ENCODE measurements around the gene NF2.

NF2 gene

GRCh38 chr22:29740216-29740615 lies 136.8 kb downstream of the NF2 start:
- ATAC-seq, result no peak

GRCh38 chr22:29741926-29742325 lies 138.5 kb downstream of the NF2 start:
- ATAC-seq, result no peak
- no peak for TF ChIP-seq TOX (CRISPR knock-in tag; IDR thresholded peaks at IDR 0.05; ENCODE audit: borderline replicate concordance)
- no peak for TF ChIP-seq PPARA (CRISPR knock-in tag; IDR thresholded peaks at IDR 0.05; ENCODE audit: borderline replicate concordance)
- TF ChIP-seq ZC3H10 (CRISPR knock-in tag; IDR thresholded peaks at IDR 0.05), result no peak
- TF ChIP-seq CSRNP3 (CRISPR knock-in tag; IDR thresholded peaks at IDR 0.05), result no peak
- TF ChIP-seq SNAI2 (CRISPR knock-in tag; IDR thresholded peaks at IDR 0.05), result no peak
- TF ChIP-seq TSHZ2 (CRISPR knock-in tag; IDR thresholded peaks at IDR 0.05), result no peak
- no peak for TF ChIP-seq OSR1 (CRISPR knock-in tag; IDR thresholded peaks at IDR 0.05)

More at GRCh38 chr22:29740216-29740615, 136.8 kb downstream of the NF2 start:
- no peak for TF ChIP-seq ZNF565 (CRISPR knock-in tag; conservative IDR thresholded peaks at IDR 0.05; ENCODE audit: low read depth)

GRCh38 chr22:29742326-29742725 lies 138.9 kb downstream of the NF2 start:
- ATAC-seq, result no peak
- TF ChIP-seq ESRRG (CRISPR knock-in tag; IDR thresholded peaks at IDR 0.05) (no peak), TSHZ2 (CRISPR knock-in tag; IDR thresholded peaks at IDR 0.05) (no peak), SNAI2 (CRISPR knock-in tag; IDR thresholded peaks at IDR 0.05) (no peak), TOX (CRISPR knock-in tag; IDR thresholded peaks at IDR 0.05; ENCODE audit: borderline replicate concordance) (no peak), ZNF8 (CRISPR knock-in tag; IDR thresholded peaks at IDR 0.05) (no peak), ZC3H10 (CRISPR knock-in tag; IDR thresholded peaks at IDR 0.05) (no peak), ISL1 (CRISPR knock-in tag; IDR thresholded peaks at IDR 0.05) (no peak)

- ATAC-seq, result no peak
- no peak for TF ChIP-seq TCF4 (CRISPR knock-in tag; IDR thresholded peaks at IDR 0.05; ENCODE audit: borderline replicate concordance)
- TF ChIP-seq ZC3H10 (CRISPR knock-in tag; IDR thresholded peaks at IDR 0.05), result no peak
- TF ChIP-seq PPARA (CRISPR knock-in tag; IDR thresholded peaks at IDR 0.05; ENCODE audit: borderline replicate concordance), result no peak
- no peak for TF ChIP-seq POU6F1 (CRISPR knock-in tag; IDR thresholded peaks at IDR 0.05; ENCODE audit: borderline replicate concordance, low read depth)
- no peak for TF ChIP-seq ZNF8 (CRISPR knock-in tag; IDR thresholded peaks at IDR 0.05)
- TF ChIP-seq CSDC2 (CRISPR knock-in tag; IDR thresholded peaks at IDR 0.05), result no peak
- no peak for TF ChIP-seq BACH2 (CRISPR knock-in tag; IDR thresholded peaks at IDR 0.05; ENCODE audit: borderline replicate concordance)
- no peak for TF ChIP-seq ZNF70 (CRISPR knock-in tag; IDR thresholded peaks at IDR 0.05)
These were observed 141.5 kb downstream of the NF2 start for GRCh38 chr22:29744902-29745301.

GRCh38 chr22:29747832-29748231 lies 144.4 kb downstream of the NF2 start:
- ATAC-seq, result no peak
- TF ChIP-seq ZFP3 (CRISPR knock-in tag; IDR thresholded peaks at IDR 0.05), result no peak
- TF ChIP-seq CSDC2 (CRISPR knock-in tag; IDR thresholded peaks at IDR 0.05), result no peak
- no peak for TF ChIP-seq CREB5 (CRISPR knock-in tag; IDR thresholded peaks at IDR 0.05; ENCODE audit: low read depth)
- no peak for TF ChIP-seq GLIS3 (CRISPR knock-in tag; IDR thresholded peaks at IDR 0.05)
- TF ChIP-seq PPARA (CRISPR knock-in tag; IDR thresholded peaks at IDR 0.05; ENCODE audit: borderline replicate concordance), result no peak
- no peak for TF ChIP-seq RARB (CRISPR knock-in tag; IDR thresholded peaks at IDR 0.05)
- TF ChIP-seq TOX (CRISPR knock-in tag; IDR thresholded peaks at IDR 0.05; ENCODE audit: borderline replicate concordance), result no peak
- TF ChIP-seq ZC3H10 (CRISPR knock-in tag; IDR thresholded peaks at IDR 0.05), result no peak
- no peak for TF ChIP-seq TSHZ2 (CRISPR knock-in tag; IDR thresholded peaks at IDR 0.05)

All from SK-N-SH treated with all-trans-retinoic acid at 6 μM for 48 hours (cell line).